Large intestine (tissue), 3 donors: Measurements from ENCODE around the gene SMG6. TPM values are rescaled to one million over a fixed set of nuclear protein-coding genes. Genes with fewer than 3 reads are reported as not detected.

Source experiments
- DNase-seq, 2 donors: peaks; one replicate each; pipeline versions ENCODE4 v3.0.0 to v3.0.0-alpha.2; 2013
- H3K27ac ChIP-seq: one replicate; pipeline ENCODE4 v1.5.1; 2013; ENCODE audit warnings: low read length
- H3K27me3 ChIP-seq: 2 replicates; pipeline ENCODE4 v1.6.1; 2013; ENCODE audit warnings: low read length; ENCODE audit not compliant: control insufficient read depth, insufficient read depth
- H3K36me3 ChIP-seq: 2 replicates; pipeline ENCODE4 v1.6.1; 2013; ENCODE audit warnings: low read length; ENCODE audit not compliant: control insufficient read depth, insufficient read depth
- H3K4me1 ChIP-seq: one replicate; pipeline ENCODE4 v1.6.1; 2013; ENCODE audit warnings: low read length; ENCODE audit not compliant: control insufficient read depth, insufficient read depth
- H3K4me3 ChIP-seq: one replicate; pipeline ENCODE4 v1.5.1; 2013; ENCODE audit warnings: low read length
- H3K9me3 ChIP-seq: one replicate; pipeline ENCODE4 v1.6.1; 2013; ENCODE audit warnings: mild to moderate bottlenecking, low read depth, low read length, moderate library complexity; ENCODE audit not compliant: control insufficient read depth
- WGBS: methylation state at CpG from one replicate; pipeline ENCODE4 v1.1.5; 2013; ENCODE audit warnings: low lambda C conversion rate; ENCODE audit not compliant: insufficient coverage; 5-methylcytosine and 5-hydroxymethylcytosine counted together
- polyA plus RNA-seq: library from polyadenylated mRNA; unstranded; fragments of 120-200 nt; gene quantifications from one replicate; pipeline ENCODE4 v1.2.1, GENCODE V29; 2013

Gene SMG6
- polyA plus RNA-seq, 1 donor, result 18.0 TPM

DNA sequence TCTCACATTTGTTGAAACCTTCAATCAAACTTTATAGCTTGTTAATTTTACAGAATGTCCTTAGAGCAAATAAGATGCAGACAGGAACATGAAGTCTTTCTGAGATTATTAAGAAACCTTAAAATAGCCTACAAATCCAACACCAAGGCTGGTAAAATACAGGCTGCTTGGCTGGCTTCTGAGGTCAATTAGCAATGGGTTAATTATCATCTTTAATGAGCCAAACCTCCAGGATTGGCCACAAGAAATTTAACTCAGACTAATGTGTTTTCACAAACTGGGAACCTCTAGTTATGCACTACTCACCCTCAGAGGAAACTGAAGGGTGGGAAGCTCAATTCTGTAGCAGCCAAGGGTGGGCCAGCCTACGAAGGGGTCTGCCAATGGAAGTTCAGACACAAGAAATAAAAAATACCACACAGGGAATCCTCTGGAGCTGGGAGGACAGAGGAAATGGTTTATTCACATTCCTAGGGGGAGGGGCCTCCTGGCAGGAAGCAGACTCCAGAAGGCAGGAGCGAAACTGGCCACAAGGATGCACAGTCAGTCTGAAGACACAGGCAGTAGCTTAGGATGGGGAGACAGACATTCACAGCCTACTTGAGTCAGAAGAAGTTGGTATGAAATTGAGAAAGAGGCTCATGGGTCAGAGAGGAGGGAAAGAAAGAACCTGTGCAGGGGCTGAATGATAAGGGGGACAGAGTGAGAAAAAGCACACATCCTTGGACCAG is 212.6 kb downstream of the SMG6 start:
- H3K4me3 ChIP-seq, result no peak overlapping the region
- H3K9me3 ChIP-seq, result no peaks in the 10 kb centered on the region
- DNase-seq, result peak in 1 of 2 donors; percentile 60
- peaks cover 2% of the 10 kb centered on the region for H3K36me3 ChIP-seq
- no peaks in the 10 kb centered on the region for H3K27me3 ChIP-seq
- H3K4me1 ChIP-seq, result peaks cover 26% of the 10 kb centered on the region
- peak overlapping the region; percentile 44 for H3K27ac ChIP-seq
- WGBS, result no CpG with 5 or more reads among the region's 2 CpGs

DNA sequence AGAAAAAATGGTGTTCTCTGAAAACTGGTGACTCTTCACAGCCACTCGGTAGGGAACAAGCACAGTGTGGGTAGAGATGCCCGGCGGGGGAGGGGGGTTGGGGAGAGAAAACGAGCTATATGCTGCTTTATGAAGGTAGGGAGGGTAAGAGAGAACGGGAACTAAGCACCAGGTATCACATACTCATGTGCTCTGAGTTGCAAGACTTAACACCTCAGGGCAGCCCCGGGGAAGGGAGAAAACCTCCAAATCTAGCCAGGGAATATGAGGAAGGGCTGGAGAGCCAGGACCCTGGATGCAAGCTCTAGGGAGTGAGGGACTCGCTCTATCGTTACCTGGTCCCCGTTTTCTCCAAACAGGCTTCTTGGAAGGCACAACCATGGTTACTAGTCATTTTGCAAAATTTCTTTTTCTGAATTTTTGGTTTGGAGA is 213.4 kb downstream of the SMG6 start:
- no CpG with 5 or more reads among the region's 9 CpGs for WGBS
- Histone ChIP-seq H3K4me3 (no peak overlapping the region), H3K4me1 (peaks cover 30% of the 10 kb centered on the region)

DNA sequence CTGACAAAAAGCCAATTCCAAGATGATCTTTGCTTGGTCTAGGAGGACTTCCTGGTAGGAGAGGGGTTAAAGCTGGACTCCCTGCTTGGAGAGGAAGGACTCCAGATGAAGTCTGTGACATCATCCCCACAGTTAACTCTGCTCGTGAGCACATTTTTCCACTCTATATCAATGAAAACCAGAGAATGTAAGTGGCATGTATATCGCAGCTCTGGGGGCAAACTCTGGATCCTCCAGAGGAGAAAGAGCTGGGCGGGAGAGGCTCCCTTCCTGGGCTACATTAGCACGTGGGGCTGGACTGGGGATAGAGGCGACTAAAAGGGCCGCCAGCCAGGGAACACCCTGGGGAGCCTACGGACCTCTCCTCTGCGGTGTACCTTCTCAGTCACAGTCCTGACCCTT is 214.6 kb downstream of the SMG6 start:
- Histone ChIP-seq H3K4me3 (no peak overlapping the region), H3K27me3 (no peaks in the 10 kb centered on the region), H3K27ac (peak overlapping the region; percentile 83), H3K36me3 (peaks cover 2% of the 10 kb centered on the region), H3K9me3 (no peaks in the 10 kb centered on the region), H3K4me1 (peaks cover 34% of the 10 kb centered on the region)
- DNase-seq, result peak in 1 of 2 donors; percentile 57
- WGBS, result 61% methylated on average over 3 of the region's 8 CpGs

More for the DNA sequence above, 213.4 kb downstream of the SMG6 start:
- no peak for DNase-seq
- Histone ChIP-seq H3K9me3 (no peaks in the 10 kb centered on the region), H3K36me3 (peaks cover 2% of the 10 kb centered on the region), H3K27me3 (no peaks in the 10 kb centered on the region), H3K27ac (peak overlapping the region; percentile 83)

GRCh38 chr17:2087597-2088211 is 215.9 kb downstream of the SMG6 start:
- no peaks in the 10 kb centered on the region for H3K36me3 ChIP-seq
- no peak overlapping the region for H3K4me3 ChIP-seq
- H3K27me3 ChIP-seq, result no peaks in the 10 kb centered on the region
- peaks cover 48% of the 10 kb centered on the region for H3K4me1 ChIP-seq
- H3K27ac ChIP-seq, result peak overlapping the region; percentile 83
- DNase-seq, result peak in 1 of 2 donors; percentile 6
- WGBS, result 79% methylated on average over 2 of the region's 10 CpGs
- H3K9me3 ChIP-seq, result no peaks in the 10 kb centered on the region

- peak in 1 of 2 donors; percentile 4 for DNase-seq
- no peak overlapping the region for H3K4me3 ChIP-seq
- no CpG with 5 or more reads among the region's 3 CpGs for WGBS
- H3K9me3 ChIP-seq, result no peaks in the 10 kb centered on the region
- no peaks in the 10 kb centered on the region for H3K27me3 ChIP-seq
- peaks cover 62% of the 10 kb centered on the region for H3K4me1 ChIP-seq
- H3K36me3 ChIP-seq, result peaks cover 7% of the 10 kb centered on the region
- H3K27ac ChIP-seq, result peak overlapping the region; percentile 94
Measured at GRCh38 chr17:2086306-2086705, 217.3 kb downstream of the SMG6 start.

DNA sequence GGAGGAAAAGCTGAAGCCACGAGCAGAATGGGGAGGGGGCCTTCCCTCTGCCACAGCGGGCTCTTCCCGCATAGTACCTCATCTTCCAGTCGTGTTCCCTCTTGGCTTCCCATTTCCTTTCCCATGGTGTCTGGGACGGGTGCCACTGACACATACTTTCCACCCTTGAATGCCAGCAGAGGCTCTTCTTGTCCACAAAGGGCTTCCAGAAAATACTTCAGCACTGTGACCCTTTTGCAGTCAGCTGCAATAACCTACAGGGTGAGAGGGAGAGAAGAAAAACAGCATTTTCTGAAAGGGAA is 218.0 kb downstream of the SMG6 start:
- H3K36me3 ChIP-seq, result peaks cover 12% of the 10 kb centered on the region
- no peak overlapping the region for H3K4me3 ChIP-seq
- peak in 1 of 2 donors; percentile 29 for DNase-seq
- peaks cover 67% of the 10 kb centered on the region for H3K4me1 ChIP-seq
- peak overlapping the region; percentile 94 for H3K27ac ChIP-seq
- no peaks in the 10 kb centered on the region for H3K27me3 ChIP-seq
- WGBS, result no CpG with 5 or more reads among the region's 5 CpGs
- no peaks in the 10 kb centered on the region for H3K9me3 ChIP-seq

GRCh38 chr17:2084766-2085647 is 218.6 kb downstream of the SMG6 start:
- H3K27me3 ChIP-seq, result no peaks in the 10 kb centered on the region
- H3K9me3 ChIP-seq, result no peaks in the 10 kb centered on the region
- peak; percentile 87 to 88 for DNase-seq
- peak overlapping the region; percentile 94 for H3K27ac ChIP-seq
- peaks cover 67% of the 10 kb centered on the region for H3K4me1 ChIP-seq
- H3K4me3 ChIP-seq, result no peak overlapping the region
- WGBS, result no CpG with 5 or more reads among the region's 13 CpGs
- H3K36me3 ChIP-seq, result peaks cover 16% of the 10 kb centered on the region

DNA sequence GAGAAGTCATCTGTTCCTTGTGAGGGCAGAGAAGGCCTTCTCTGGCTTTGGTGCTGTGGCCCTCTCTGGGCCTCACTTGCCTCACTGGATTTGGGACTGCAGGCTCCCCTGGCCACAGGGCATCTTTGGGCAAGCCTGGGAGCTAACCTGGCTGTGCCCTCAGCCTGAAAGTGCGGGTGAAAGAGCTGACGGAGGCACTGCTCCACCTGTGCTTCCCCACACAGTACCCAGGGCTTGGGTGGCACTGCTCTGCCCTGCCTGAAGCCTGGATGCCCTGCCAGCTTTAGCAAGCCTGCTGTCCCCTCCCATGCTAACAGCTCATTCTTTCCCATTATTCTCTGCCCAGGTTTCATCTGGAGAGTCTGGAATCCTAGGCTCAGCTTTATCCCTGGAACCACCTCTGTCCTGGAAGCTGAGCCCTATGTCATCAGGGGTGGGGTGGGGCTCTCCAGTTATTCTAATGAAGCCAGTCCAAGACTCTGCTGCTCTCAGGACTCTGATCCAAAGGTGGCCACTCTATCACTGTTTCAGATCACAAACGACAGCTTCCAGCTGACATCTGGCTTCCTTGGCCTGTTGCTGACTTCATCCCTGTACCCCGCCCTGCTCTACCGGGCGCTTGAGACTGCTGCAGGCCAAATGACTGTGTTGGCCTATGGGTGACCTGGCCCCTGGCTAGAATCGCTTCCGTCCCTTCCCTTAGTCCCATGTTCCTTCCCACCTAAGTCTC is 219.4 kb downstream of the SMG6 start:
- H3K36me3 ChIP-seq, result peaks cover 18% of the 10 kb centered on the region
- peak overlapping the region; percentile 94 for H3K27ac ChIP-seq
- H3K27me3 ChIP-seq, result no peaks in the 10 kb centered on the region
- no peaks in the 10 kb centered on the region for H3K9me3 ChIP-seq
- peaks cover 65% of the 10 kb centered on the region for H3K4me1 ChIP-seq
- peak; percentile 92 to 96 for DNase-seq
- no peak overlapping the region for H3K4me3 ChIP-seq
- no CpG with 5 or more reads among the region's 8 CpGs for WGBS

DNA sequence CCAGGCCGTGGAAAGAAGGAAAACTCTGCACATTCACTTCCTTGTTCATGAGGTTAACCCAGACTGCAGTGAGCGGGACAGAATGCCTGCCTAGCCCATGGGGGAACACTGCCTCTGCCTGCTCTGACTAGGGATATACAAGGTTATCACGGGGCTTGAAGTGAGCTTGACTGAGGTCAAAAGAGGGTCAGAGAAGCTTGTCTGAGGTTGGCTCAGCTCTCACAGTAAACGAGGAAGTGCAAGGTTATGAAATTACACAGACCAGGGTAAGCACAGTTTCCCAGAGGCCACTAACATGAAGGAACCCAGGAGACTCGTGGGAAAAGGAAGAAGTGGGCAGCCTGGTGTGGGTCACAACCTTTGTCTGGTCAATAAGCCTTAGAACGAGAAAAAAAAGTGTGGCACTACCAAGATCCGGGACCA is 220.0 kb downstream of the SMG6 start:
- Histone ChIP-seq H3K4me3 (no peak overlapping the region), H3K27ac (peak overlapping the region; percentile 94), H3K36me3 (peaks cover 20% of the 10 kb centered on the region), H3K27me3 (no peaks in the 10 kb centered on the region), H3K4me1 (peaks cover 59% of the 10 kb centered on the region), H3K9me3 (no peaks in the 10 kb centered on the region)
- 0% methylated on average over 1 of the region's 7 CpGs for WGBS
- DNase-seq, result peak; percentile 78 to 87
